ENCODE results near the gene PAWR.
"Not testable (repeated sequence)": the region's sequence is repeated elsewhere in the genome, so short reads cannot be mapped to it uniquely, and the experiment has no call there.

Gene PAWR

GRCh38 chr12:79564727-79565350 is 125.9 kb downstream of the PAWR start:
- H3K36me3 Mint-ChIP-seq (ENCODE audit: low read depth); H3K4me1 Mint-ChIP-seq; DNase-seq; H3K9me3 Mint-ChIP-seq; H3K27ac Mint-ChIP-seq; ATAC-seq; H3K27me3 Mint-ChIP-seq; H3K4me3 Mint-ChIP-seq: not testable (repeated sequence)

GRCh38 chr12:79563021-79563740 is 127.6 kb downstream of the PAWR start:
- H3K27ac Mint-ChIP-seq = no peak overlapping the region
- no peaks in the 10 kb centered on the region for H3K36me3 Mint-ChIP-seq (ENCODE audit: low read depth)
- no peaks in the 10 kb centered on the region for H3K27me3 Mint-ChIP-seq
- ATAC-seq = no peak
- H3K4me3 Mint-ChIP-seq = no peak overlapping the region
- H3K4me1 Mint-ChIP-seq = peaks cover 2% of the 10 kb centered on the region
- no peaks in the 10 kb centered on the region for H3K9me3 Mint-ChIP-seq
- DNase-seq = no peak

DNA sequence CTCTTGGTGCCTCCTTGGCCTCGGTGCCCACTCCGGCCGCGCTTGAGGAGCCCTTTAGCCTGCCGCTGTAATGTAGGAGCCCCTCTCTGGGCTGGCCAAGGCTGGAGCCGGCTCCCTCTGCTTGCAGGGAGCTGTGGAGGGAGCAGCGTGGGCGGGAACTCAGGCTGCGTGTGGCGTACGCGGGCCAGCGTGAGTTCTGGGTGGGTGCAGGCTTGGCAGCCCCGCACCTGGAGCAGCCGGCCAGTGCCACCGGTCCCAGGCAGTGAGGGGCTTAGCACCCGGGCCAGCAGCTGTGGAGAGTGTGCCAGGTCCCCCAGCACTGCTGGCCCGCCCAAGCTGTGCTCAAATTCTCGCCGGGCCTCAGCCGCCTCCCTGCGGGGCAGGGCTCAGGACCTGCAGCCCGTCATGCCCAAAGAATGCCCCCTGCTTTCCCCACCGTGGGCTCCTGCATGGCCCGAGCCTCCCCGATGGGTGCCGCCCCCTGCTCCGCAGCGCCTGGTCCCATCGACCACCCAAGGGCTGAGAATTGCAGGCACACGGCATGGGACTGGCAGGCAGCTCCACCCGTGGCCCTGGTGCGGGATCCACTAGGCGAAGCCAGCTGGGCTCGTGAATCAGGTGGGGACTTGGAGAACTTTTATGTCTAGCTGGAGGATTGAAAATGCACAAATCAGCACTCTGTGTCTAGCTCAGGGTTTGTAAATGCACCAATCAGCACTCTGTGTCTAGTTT is 129.2 kb downstream of the PAWR start:
- peaks cover 2% of the 10 kb centered on the region for H3K4me1 Mint-ChIP-seq
- no peak overlapping the region for H3K27ac Mint-ChIP-seq
- no peak for ATAC-seq

DNA sequence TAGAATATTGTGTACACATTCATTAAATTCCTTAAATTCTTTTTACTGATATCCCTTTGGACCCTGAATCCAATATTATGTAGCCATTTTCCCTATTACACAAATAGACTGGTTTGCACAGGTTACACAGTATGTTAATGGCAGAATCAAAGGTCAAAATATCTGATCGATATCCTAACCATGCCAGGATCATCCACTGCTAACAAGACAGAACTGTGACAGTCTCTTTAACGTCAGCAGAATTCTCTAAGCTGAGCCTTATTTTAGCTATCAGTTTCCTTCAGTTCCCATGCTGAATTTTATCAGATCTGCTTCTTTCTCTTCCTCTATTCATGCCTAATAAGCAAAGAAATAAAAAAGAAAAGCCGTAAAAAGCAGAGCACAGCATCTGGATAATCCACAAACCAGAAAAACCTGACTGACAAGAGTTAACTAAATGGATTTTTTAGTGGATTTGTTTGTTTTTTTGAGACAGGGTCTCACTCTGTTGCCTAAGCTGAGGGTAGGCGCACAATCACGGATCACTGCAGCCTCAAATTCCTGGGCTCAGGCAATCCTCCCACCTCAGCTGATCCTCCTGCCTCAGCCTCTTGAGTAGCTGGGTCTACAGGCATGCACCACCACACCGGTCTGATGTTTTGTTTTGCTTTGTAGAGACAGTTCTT is 130.4 kb downstream of the PAWR start:
- Mint-ChIP-seq H3K9me3 (no peaks in the 10 kb centered on the region), H3K4me3 (no peak overlapping the region), H3K27ac (no peak overlapping the region), H3K36me3 (ENCODE audit: low read depth) (no peaks in the 10 kb centered on the region), H3K4me1 (no peaks in the 10 kb centered on the region), H3K27me3 (no peaks in the 10 kb centered on the region)
- DNase-seq = no peak
- no peak for ATAC-seq

More for the DNA sequence above, 129.2 kb downstream of the PAWR start:
- Mint-ChIP-seq H3K9me3 (no peaks in the 10 kb centered on the region), H3K27me3 (no peaks in the 10 kb centered on the region), H3K36me3 (ENCODE audit: low read depth) (no peaks in the 10 kb centered on the region), H3K4me3 (no peak overlapping the region)
- no peak for DNase-seq

- no peaks in the 10 kb centered on the region for H3K9me3 Mint-ChIP-seq
- no peaks in the 10 kb centered on the region for H3K4me1 Mint-ChIP-seq
- DNase-seq (no peak), ATAC-seq (no peak)
- no peak overlapping the region for H3K4me3 Mint-ChIP-seq
- H3K27ac Mint-ChIP-seq = no peak overlapping the region
- H3K27me3 Mint-ChIP-seq = no peaks in the 10 kb centered on the region
- H3K36me3 Mint-ChIP-seq (ENCODE audit: low read depth) = no peaks in the 10 kb centered on the region
Observed at GRCh38 chr12:79559591-79559990, 131.2 kb downstream of the PAWR start.

GRCh38 chr12:79558924-79559469 is 131.8 kb downstream of the PAWR start:
- Mint-ChIP-seq H3K9me3 (no peaks in the 10 kb centered on the region), H3K4me3 (no peak overlapping the region), H3K4me1 (no peaks in the 10 kb centered on the region), H3K27ac (no peak overlapping the region), H3K27me3 (no peaks in the 10 kb centered on the region), H3K36me3 (ENCODE audit: low read depth) (no peaks in the 10 kb centered on the region)
- DNase-seq (no peak), ATAC-seq (no peak)

DNA sequence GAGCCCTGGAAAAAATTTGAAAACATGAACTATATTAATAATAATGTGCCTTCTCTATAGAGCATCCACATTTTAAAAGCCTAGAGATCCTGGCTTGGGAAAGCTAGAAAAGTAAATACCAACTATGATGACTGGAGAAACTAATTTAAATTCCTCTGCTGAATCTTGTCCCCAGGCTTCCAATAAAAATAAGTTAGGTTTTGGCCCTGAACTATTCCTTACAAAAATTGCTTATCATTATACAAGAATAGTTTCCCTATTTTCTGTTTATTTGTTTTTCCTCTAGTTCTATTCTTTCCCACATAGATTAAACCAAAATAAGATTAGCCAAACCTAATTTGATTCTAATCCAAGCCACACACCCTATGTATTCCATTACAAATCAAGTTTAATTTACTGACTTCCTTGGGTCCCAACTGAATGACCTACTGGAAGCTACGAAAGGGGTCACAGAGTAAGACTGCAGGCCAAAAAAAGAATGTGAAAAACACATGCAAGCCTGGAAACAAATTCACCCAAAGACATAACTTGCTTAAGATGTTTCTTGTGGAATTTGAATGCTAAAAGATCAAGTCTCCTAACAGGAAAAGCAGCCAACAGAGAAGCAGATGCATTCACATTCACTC is 133.0 kb downstream of the PAWR start:
- Mint-ChIP-seq H3K9me3 (no peaks in the 10 kb centered on the region), H3K27me3 (no peaks in the 10 kb centered on the region), H3K4me3 (no peak overlapping the region), H3K36me3 (ENCODE audit: low read depth) (no peaks in the 10 kb centered on the region), H3K27ac (no peak overlapping the region), H3K4me1 (no peaks in the 10 kb centered on the region)
- DNase-seq = no peak
- ATAC-seq = no peak

DNA sequence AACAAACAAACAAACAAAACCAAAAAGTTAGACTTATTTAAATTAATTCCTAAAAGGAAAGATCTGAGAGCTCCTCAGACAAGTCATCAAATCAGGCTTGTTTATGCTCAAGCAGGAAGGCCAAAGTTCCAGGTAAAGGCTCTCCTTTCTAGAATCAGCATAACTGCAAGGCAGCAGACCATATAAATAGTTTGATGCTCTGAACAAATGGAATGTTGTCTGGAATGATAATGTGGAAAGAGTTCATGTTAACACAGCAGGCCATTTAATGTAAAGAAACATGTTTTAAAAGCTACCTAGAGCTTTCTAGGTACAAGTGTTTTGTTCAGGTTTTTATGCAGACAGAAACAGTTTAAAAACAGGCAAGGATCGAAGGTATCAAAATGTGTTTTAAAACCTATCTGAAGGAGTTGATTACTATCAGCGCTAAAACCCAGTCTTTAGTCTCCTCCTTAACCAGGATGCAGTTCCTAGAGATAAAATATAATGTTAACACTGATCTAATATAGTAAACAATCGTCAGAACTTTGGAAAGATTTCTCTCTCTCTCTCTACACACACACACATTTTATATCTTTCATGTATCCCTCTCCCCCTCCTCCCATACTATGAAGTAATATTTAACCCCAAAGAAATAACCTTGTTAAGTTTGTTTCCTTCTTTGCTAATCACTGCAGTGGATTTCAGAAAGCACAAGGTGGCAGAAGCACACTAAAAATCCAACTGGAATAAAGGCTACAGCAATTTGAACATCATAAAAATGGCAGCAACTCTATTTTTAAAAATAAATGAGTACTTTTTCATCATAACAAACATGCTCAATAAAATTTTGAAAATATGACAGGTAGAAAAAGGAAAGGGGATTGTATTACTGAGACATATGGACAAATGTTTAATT is 135.5 kb downstream of the PAWR start:
- Mint-ChIP-seq H3K27me3 (peaks cover 1% of the 10 kb centered on the region), H3K9me3 (no peaks in the 10 kb centered on the region), H3K4me1 (no peaks in the 10 kb centered on the region), H3K27ac (no peak overlapping the region), H3K36me3 (ENCODE audit: low read depth) (no peaks in the 10 kb centered on the region), H3K4me3 (no peak overlapping the region)
- no peak for ATAC-seq
- no peak for DNase-seq

GRCh38 chr12:79553863-79554574 is 136.7 kb downstream of the PAWR start:
- H3K9me3 Mint-ChIP-seq = no peaks in the 10 kb centered on the region
- no peak overlapping the region for H3K27ac Mint-ChIP-seq
- ATAC-seq = no peak
- no peaks in the 10 kb centered on the region for H3K4me1 Mint-ChIP-seq
- no peak for DNase-seq
- H3K4me3 Mint-ChIP-seq = no peak overlapping the region
- no peaks in the 10 kb centered on the region for H3K36me3 Mint-ChIP-seq (ENCODE audit: low read depth)
- H3K27me3 Mint-ChIP-seq = peaks cover 1% of the 10 kb centered on the region

DNA sequence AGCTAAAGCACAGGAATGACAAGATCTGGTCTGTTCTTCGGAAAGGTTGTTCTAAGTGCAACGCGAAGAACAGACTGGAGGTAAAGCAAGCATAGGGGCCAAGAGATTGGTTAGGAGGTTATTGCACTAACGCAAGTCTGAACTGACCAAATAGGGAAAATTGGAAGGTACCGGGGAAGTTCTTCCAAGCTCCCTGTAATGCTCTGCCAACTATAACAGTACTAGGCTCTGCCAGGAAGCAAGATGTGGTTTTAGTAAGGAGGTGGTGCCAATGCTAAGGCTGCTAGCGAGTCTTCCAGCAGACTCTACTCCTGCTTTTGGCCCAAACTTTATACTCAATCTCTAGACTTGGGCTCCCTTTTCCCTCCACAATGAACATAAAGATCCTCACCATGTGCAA is 138.6 kb downstream of the PAWR start:
- H3K4me3 Mint-ChIP-seq = no peak overlapping the region
- no peaks in the 10 kb centered on the region for H3K36me3 Mint-ChIP-seq (ENCODE audit: low read depth)
- ATAC-seq (no peak), DNase-seq (no peak)
- H3K27me3 Mint-ChIP-seq = peaks cover 1% of the 10 kb centered on the region
- no peaks in the 10 kb centered on the region for H3K9me3 Mint-ChIP-seq
- no peak overlapping the region for H3K27ac Mint-ChIP-seq
- H3K4me1 Mint-ChIP-seq = no peaks in the 10 kb centered on the region

- DNase-seq (no peak), ATAC-seq (no peak)
- H3K9me3 Mint-ChIP-seq = no peaks in the 10 kb centered on the region
- no peaks in the 10 kb centered on the region for H3K36me3 Mint-ChIP-seq (ENCODE audit: low read depth)
- H3K4me1 Mint-ChIP-seq = no peaks in the 10 kb centered on the region
- no peak overlapping the region for H3K27ac Mint-ChIP-seq
- peaks cover 1% of the 10 kb centered on the region for H3K27me3 Mint-ChIP-seq
- no peak overlapping the region for H3K4me3 Mint-ChIP-seq
Observed at GRCh38 chr12:79549531-79550271, 141.1 kb downstream of the PAWR start.

GRCh38 chr12:79548610-79548924 is 142.2 kb downstream of the PAWR start:
- no peaks in the 10 kb centered on the region for H3K36me3 Mint-ChIP-seq (ENCODE audit: low read depth)
- DNase-seq = no peak
- peaks cover 1% of the 10 kb centered on the region for H3K27me3 Mint-ChIP-seq
- H3K27ac Mint-ChIP-seq = no peak overlapping the region
- no peaks in the 10 kb centered on the region for H3K9me3 Mint-ChIP-seq
- H3K4me1 Mint-ChIP-seq = no peaks in the 10 kb centered on the region
- ATAC-seq = no peak
- H3K4me3 Mint-ChIP-seq = no peak overlapping the region
